ENCODE data around the gene BRSK2.

Gene BRSK2

GRCh38 chr11:1470681-1471611 is 81.2 kb downstream of the BRSK2 start:
- no peak for DNase-seq

- DNase-seq = no peak
These were observed 82.0 kb downstream of the BRSK2 start for GRCh38 chr11:1471736-1472135.

GRCh38 chr11:1472180-1473005 is 82.7 kb downstream of the BRSK2 start:
- no peak for DNase-seq

- no peak for DNase-seq
These were observed 83.4 kb downstream of the BRSK2 start for GRCh38 chr11:1473011-1473628.

- no peak for DNase-seq
These were observed 84.1 kb downstream of the BRSK2 start for GRCh38 chr11:1473786-1474185.

- DNase-seq = no peak
These were observed 86.1 kb downstream of the BRSK2 start for GRCh38 chr11:1475841-1476240.

GRCh38 chr11:1476940-1477736 is 87.4 kb downstream of the BRSK2 start:
- no peak for DNase-seq

GRCh38 chr11:1478011-1478410 is 88.3 kb downstream of the BRSK2 start:
- DNase-seq = no peak

- no peak for DNase-seq
These were observed 88.8 kb downstream of the BRSK2 start for GRCh38 chr11:1478544-1478943.

GRCh38 chr11:1479006-1479677 is 89.4 kb downstream of the BRSK2 start:
- DNase-seq = no peak

- no peak for DNase-seq
These were observed 90.0 kb downstream of the BRSK2 start for GRCh38 chr11:1479678-1480118.

- DNase-seq = no peak
These were observed 90.4 kb downstream of the BRSK2 start for GRCh38 chr11:1480191-1480554.

- DNase-seq = no peak
These were observed 91.1 kb downstream of the BRSK2 start for GRCh38 chr11:1480555-1481482.

- DNase-seq = no peak
These were observed 91.7 kb downstream of the BRSK2 start for GRCh38 chr11:1481483-1481825.

GRCh38 chr11:1481861-1482441 is 92.2 kb downstream of the BRSK2 start:
- no peak for DNase-seq

- no peak for DNase-seq
These were observed 93.1 kb downstream of the BRSK2 start for GRCh38 chr11:1482581-1483444.

GRCh38 chr11:1483445-1483961 is 93.8 kb downstream of the BRSK2 start:
- no peak for DNase-seq

- no peak for DNase-seq
These were observed 94.4 kb downstream of the BRSK2 start for GRCh38 chr11:1484061-1484671.
